Smooth muscle cell (in vitro differentiated cells): Measurements from ENCODE around the gene PRC1. TPM values are rescaled to one million over a fixed set of nuclear protein-coding genes. Genes with fewer than 3 reads are reported as not detected.

ENCODE experiments used
- DNase-seq: peaks from one replicate; lab custom pipeline; 2025; ENCODE audit not compliant: unreplicated experiment; lab: John Stamatoyannopoulos, UW
- H2AFZ ChIP-seq: fragments of 200-600 bp; sonication (generic); 2 replicates; pipeline ENCODE4 v1.6.0; 2016; ENCODE audit warnings: antibody characterized with exemption, low read depth, mild to moderate bottlenecking
- H3F3A ChIP-seq: fragments of 200-600 bp; sonication (generic); 2 replicates; pipeline ENCODE4 v1.6.0; 2017; ENCODE audit warnings: antibody characterized with exemption, low read depth
- H3K27ac ChIP-seq: fragments of 200-600 bp; sonication (generic); 2 replicates; pipeline ENCODE4 v1.5.1; 2016; ENCODE audit warnings: low read depth, mild to moderate bottlenecking
- H3K27me3 ChIP-seq: fragments of 200-600 bp; sonication (generic); 2 replicates; pipeline ENCODE4 v1.6.1; 2016; ENCODE audit warnings: low read depth, mild to moderate bottlenecking
- H3K36me3 ChIP-seq: fragments of 200-600 bp; sonication (generic); 2 replicates; pipeline ENCODE4 v1.5.1; 2016; ENCODE audit warnings: low read depth
- H3K4me1 ChIP-seq: fragments of 200-600 bp; sonication (generic); 2 replicates; pipeline ENCODE4 v1.5.1; 2016; ENCODE audit warnings: low read depth
- H3K4me2 ChIP-seq: fragments of 200-600 bp; sonication (generic); 2 replicates; pipeline ENCODE4 v1.6.0; 2016; ENCODE audit warnings: mild to moderate bottlenecking
- H3K4me3 ChIP-seq: fragments of 200-600 bp; sonication (generic); 2 replicates; pipeline ENCODE4 v1.5.1; 2016; ENCODE audit warnings: mild to moderate bottlenecking
- H3K79me2 ChIP-seq: fragments of 200-600 bp; sonication (generic); 2 replicates; pipeline ENCODE4 v1.6.0; 2016; ENCODE audit warnings: low read depth, mild to moderate bottlenecking
- H3K9ac ChIP-seq: fragments of 200-600 bp; sonication (generic); 2 replicates; pipeline ENCODE4 v1.6.0; 2016; ENCODE audit warnings: low read depth
- H3K9me3 ChIP-seq: fragments of 200-600 bp; sonication (generic); replicated peaks from 2 replicates; pipeline ENCODE4 v1.5.1; 2016; ENCODE audit warnings: low read depth
- H4K20me1 ChIP-seq: fragments of 200-600 bp; sonication (generic); 2 replicates; pipeline ENCODE4 v1.6.0; 2016; ENCODE audit warnings: low read depth
- WGBS: methylation state at CpG from one replicate; pipeline ENCODE4 v1.1.7; 2016; ENCODE audit warnings: low lambda C conversion rate; 5-methylcytosine and 5-hydroxymethylcytosine counted together
- polyA plus RNA-seq: library from polyadenylated mRNA; unstranded; fragments of >200 nt; fragmentation: Nextera tagmentation; extraction: Ambion mirVana; gene quantifications from 2 replicates; pipeline ENCODE4 v1.2.1, GENCODE V29; 2016
- total RNA-seq: library from RNA; depleted of rRNA; stranded (reverse); fragments of >200 nt; gene quantifications from 2 replicates; pipeline ENCODE4 v1.2.3, GENCODE V29; 2014
- TF ChIP-seq, protein P1 (sequence below): fragments of 200-600 bp; sonication (generic); IDR thresholded peaks from 2 replicates; pipeline ENCODE4 v1.5.1; 2017; ENCODE audit warnings: borderline replicate concordance, mild to moderate bottlenecking, antibody characterized with exemption; ENCODE audit not compliant: insufficient read depth, poor library complexity, severe bottlenecking

Gene PRC1
- total and polyA plus RNA-seq, 2 experiments from 2014 or later: 20.4 to 32.3 TPM

DNA sequence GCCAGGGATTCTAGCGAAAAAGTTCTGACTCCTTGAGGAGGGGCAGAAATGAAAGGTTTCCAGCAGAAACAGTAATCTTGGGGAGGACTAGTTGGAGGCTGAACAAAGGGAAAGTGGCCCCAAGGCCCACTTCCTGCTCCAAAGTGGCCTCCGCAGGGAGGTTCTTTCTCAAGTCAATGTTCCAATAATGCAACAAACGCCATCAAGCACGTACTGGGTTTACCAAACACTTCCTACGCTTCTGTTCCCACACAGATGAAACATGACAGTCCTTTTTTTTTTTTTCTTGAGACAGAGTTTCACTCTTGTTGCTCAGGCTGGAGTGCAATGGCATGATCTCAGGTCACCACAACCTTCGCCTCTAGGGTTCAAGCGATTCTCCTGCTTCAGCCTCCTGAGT lies 49.2 kb downstream of the PRC1 start:
- H3F3A ChIP-seq: no peaks in the 10 kb centered on the region
- peaks cover 5% of the 10 kb centered on the region for H3K36me3 ChIP-seq
- DNase-seq: no peak
- no peaks in the 10 kb centered on the region for H4K20me1 ChIP-seq
- no peaks in the 10 kb centered on the region for H3K9me3 ChIP-seq
- H3K9ac ChIP-seq: no peak overlapping the region
- H3K79me2 ChIP-seq: no peaks in the 10 kb centered on the region
- TF ChIP-seq, protein P1, sequence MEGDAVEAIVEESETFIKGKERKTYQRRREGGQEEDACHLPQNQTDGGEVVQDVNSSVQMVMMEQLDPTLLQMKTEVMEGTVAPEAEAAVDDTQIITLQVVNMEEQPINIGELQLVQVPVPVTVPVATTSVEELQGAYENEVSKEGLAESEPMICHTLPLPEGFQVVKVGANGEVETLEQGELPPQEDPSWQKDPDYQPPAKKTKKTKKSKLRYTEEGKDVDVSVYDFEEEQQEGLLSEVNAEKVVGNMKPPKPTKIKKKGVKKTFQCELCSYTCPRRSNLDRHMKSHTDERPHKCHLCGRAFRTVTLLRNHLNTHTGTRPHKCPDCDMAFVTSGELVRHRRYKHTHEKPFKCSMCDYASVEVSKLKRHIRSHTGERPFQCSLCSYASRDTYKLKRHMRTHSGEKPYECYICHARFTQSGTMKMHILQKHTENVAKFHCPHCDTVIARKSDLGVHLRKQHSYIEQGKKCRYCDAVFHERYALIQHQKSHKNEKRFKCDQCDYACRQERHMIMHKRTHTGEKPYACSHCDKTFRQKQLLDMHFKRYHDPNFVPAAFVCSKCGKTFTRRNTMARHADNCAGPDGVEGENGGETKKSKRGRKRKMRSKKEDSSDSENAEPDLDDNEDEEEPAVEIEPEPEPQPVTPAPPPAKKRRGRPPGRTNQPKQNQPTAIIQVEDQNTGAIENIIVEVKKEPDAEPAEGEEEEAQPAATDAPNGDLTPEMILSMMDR: no peak
- no peak overlapping the region for H3K4me2 ChIP-seq
- H2AFZ ChIP-seq: no peak overlapping the region
- H3K4me3 ChIP-seq: no peak overlapping the region
- H3K27me3 ChIP-seq: no peaks in the 10 kb centered on the region
- H3K4me1 ChIP-seq: no peaks in the 10 kb centered on the region
- WGBS: 85% methylated on average over 7 of the region's 7 CpGs
- no peak overlapping the region for H3K27ac ChIP-seq

DNA sequence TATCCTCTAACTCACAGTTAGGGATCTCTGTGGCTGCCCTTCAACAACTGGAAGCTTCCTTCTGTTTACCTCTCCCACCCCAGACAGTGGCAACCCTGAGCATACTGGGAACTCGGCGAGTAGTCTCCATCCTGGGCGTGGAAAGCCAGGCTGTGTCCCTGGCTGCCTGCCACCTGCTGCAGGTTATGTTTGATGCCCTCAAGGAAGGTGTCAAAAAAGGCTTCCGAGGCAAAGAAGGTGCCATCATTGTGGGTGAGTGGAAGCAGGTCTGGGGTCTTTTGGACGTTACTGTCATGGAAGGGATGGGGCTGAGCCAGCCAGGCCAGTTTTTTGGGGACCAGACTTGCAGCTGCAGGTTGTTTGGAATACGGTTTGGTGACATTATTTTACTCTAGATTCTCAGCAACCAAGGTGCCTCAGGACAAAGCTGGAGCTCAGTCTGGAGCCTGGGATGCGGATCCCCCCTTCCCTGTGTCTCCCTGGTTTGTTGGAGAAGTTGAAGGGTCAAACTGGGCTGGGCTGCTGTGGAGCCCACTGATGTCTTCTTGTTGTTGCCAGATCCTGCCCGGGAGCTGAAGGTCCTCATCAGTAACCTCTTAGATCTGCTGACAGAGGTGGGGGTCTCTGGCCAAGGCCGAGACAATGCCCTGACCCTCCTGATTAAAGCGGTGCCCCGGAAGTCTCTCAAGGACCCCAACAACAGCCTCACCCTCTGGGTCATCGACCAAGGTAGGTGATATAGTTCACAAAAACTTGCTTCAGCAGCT lies 51.8 kb downstream of the PRC1 start:
- H3F3A ChIP-seq: no peaks in the 10 kb centered on the region
- H3K4me2 ChIP-seq: no peak overlapping the region
- TF ChIP-seq, protein P1: no peak
- no peak overlapping the region for H2AFZ ChIP-seq
- H3K9ac ChIP-seq: no peak overlapping the region
- WGBS: 93% methylated on average over 12 of the region's 12 CpGs
- no peak for DNase-seq
- no peaks in the 10 kb centered on the region for H4K20me1 ChIP-seq
- peaks cover 5% of the 10 kb centered on the region for H3K36me3 ChIP-seq
- H3K27ac ChIP-seq: no peak overlapping the region
- no peaks in the 10 kb centered on the region for H3K4me1 ChIP-seq
- no peak overlapping the region for H3K4me3 ChIP-seq
- H3K27me3 ChIP-seq: no peaks in the 10 kb centered on the region
- H3K9me3 ChIP-seq: no peaks in the 10 kb centered on the region
- H3K79me2 ChIP-seq: no peaks in the 10 kb centered on the region

DNA sequence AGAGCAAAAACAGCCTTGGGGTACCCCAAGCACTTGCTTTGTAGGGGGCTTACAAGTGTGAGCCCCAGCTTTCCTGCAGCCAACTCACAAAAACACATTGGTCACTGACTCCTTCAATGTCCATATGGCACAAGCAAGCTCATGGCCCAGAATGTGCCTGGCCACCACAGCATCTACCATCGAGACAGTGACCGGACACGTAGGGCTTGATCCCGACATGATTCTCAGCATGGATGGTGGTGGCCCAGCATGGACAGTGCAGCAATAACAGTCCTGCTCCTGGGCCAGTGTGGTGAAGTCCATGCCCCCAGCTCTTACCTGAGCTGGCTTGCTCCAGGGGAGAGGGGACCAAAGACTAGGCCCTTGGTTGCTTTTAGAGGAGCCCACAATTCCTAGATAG lies 53.3 kb downstream of the PRC1 start:
- no peak overlapping the region for H3K4me3 ChIP-seq
- peaks cover 5% of the 10 kb centered on the region for H4K20me1 ChIP-seq
- H3F3A ChIP-seq: no peaks in the 10 kb centered on the region
- 100% methylated on average over 4 of the region's 4 CpGs for WGBS
- peaks cover 5% of the 10 kb centered on the region for H3K79me2 ChIP-seq
- no peak overlapping the region for H2AFZ ChIP-seq
- H3K27ac ChIP-seq: no peak overlapping the region
- TF ChIP-seq, protein P1: no peak
- no peak overlapping the region for H3K9ac ChIP-seq
- H3K4me2 ChIP-seq: no peak overlapping the region
- H3K9me3 ChIP-seq: no peaks in the 10 kb centered on the region
- H3K36me3 ChIP-seq: peaks cover 5% of the 10 kb centered on the region
- H3K27me3 ChIP-seq: no peaks in the 10 kb centered on the region
- peaks cover 5% of the 10 kb centered on the region for H3K4me1 ChIP-seq
- no peak for DNase-seq

DNA sequence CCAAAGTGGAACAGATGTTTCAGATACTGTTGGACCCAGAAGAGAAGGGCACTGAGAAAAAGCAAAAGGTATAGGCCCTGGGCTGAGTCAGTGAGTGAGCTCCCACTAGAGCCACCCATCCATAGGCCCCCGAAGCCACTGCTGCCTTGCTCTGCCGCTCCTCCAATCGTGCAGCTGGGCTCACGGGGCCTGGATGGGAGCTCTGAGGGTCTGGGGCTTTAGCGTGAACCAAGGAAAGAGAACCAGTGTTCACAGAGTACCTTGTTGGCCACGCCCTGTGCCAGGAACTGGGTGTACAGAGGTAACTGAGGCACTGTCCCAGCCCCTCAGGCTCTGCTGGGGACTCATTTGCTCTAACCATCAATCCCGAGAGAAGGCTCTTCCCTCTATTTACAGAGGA lies 54.6 kb downstream of the PRC1 start:
- peaks cover 12% of the 10 kb centered on the region for H3K79me2 ChIP-seq
- WGBS: 80% methylated on average over 7 of the region's 7 CpGs
- H2AFZ ChIP-seq: no peak overlapping the region
- peaks cover 5% of the 10 kb centered on the region for H3K36me3 ChIP-seq
- no peak overlapping the region for H3K4me2 ChIP-seq
- no peaks in the 10 kb centered on the region for H3K27me3 ChIP-seq
- no peak overlapping the region for H3K4me3 ChIP-seq
- H4K20me1 ChIP-seq: peaks cover 5% of the 10 kb centered on the region
- no peak overlapping the region for H3K9ac ChIP-seq
- peaks cover 6% of the 10 kb centered on the region for H3K4me1 ChIP-seq
- H3K9me3 ChIP-seq: no peaks in the 10 kb centered on the region
- TF ChIP-seq, protein P1: no peak
- no peak for DNase-seq
- H3F3A ChIP-seq: no peaks in the 10 kb centered on the region
- no peak overlapping the region for H3K27ac ChIP-seq
